ENCODE results near the gene GPC3.

GPC3 gene

DNA sequence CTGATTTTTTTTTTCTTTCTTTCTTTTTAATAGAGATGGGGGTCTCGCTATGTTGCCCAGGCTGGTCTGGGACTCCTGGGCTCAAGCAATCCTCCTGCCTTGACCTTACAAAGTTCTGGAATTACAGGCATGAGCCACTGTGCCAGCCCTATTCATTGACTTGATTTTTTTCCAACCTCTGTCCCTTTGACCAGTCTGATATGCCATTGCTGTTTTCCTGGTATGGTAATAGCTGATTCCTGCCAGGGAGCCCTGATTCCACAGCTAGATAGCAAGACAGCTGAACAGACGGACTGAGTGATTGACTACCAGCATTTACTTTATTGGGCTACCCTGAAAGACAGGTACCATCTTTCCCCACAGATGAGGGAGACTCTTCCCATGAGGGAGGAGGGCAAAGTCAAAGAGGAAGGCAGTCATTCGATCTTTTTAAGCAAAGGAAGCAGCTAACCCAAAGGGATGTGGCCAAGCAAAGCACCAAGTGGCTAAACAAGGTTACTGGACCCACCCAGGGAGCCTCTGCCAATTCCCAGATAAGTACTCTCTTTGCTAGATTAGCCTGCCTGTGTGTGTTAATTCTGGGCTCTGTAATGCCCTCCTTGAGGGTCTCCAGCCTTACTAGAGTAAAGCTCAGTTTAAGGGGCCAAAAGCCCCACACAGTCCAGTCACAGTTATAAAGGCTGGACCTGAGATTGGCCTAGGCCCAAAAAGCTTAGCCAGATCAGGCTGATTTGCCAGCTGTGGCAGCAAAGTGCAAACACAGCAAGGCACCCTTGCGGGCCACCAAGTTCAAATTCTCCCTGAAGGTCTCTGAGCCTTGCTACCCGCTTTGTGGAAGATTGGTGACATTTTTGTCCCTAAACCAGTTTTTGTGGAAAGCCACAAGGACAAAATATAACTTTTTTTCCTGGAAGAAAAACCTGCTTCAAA is 377.7 kb downstream of the GPC3 start:
- DNase-seq (ENCODE audit: low spot score): no peak

DNA sequence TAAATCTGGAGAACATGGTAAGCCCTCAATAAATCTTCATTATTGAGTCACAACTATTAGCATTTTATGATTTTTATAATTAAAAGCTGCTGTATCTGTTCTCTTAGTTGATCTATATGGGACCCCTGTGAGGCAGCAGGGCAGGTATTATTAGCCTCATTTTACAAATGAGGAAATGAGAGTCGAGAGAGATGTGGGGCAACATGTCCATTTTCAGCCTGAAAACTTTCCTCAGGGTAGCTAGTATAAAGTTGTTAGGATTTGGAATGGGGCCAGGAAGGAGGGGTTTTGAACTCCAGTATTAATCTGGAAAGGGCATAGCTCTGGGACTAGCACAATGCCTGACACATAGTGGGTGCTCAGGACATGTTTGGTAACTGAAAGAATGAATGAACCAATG is 378.4 kb downstream of the GPC3 start:
- DNase-seq (ENCODE audit: low spot score): no peak

DNA sequence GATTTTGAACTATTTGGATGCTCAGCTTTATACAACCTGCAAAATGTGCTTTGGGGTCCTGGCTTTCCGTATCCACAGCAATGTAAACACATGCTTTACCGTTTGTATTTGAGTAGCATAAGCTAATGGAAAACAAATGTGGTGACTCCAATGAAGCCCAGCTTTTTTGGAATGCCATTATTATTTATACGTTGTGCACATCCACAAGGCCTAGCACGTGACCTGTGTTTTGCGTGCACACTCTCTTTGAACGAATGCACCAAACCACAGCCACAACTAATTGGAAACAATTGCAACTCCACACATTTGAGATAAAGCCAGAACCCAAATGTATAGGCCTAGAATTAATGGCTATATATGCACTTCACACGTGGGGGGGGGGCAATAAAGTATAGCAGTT is 380.6 kb downstream of the GPC3 start:
- DNase-seq (ENCODE audit: low spot score): no peak

DNA sequence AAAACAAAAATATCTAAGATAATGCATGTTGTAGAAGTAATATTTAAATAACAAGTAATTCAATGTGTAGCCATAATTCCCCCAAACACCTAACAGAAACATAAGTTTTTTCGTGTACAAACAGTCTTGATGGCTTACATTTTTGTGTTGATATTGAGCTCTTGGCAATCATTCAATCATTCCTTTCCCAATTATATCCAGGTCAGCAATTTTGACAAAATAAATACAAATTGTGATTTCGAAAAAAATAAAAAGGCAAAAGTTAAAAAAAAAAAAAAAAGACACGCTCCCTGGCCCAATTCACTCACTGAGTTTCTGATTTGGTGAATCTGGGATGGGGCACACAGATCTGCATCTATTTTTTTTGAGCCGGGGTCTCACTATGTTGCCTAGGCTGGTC is 382.5 kb downstream of the GPC3 start:
- no peak for DNase-seq (ENCODE audit: low spot score)

DNA sequence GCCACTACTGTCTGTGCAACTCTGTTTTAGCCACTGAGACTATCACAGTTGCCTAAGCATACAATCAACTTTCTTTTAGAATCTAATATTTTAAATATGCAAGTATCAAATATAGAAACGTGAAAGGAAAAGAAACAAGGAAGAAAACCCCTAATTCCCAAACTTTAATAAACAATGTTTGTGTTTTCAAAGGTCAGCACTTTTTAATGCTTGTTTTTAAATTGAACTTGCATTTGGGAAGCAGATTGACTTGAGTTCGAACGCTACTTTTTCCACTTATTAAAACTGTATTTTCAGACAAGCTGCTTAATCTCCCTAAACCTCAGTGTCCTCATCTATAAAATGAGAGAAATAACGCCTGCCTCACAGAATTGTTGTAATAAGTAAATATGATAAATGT is 384.3 kb downstream of the GPC3 start:
- no peak for DNase-seq (ENCODE audit: low spot score)

DNA sequence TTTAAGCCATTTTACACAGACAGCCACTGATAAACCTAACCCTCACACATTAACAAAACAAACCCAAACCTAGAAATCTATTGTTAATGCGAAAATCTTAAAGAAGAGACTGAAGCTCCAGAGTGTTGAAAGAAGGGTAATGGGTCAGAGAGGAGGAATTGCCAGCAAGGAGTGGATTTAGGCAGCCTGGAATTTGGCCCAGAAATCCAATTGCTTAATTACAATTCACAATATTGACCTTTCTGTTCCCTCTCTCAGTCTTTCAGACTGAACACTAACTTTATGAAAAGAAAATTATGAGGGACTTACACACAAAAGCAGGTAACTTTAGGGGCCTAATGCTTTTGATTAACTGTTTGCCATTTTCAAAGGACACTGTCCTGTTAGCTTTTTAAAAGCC is 384.9 kb downstream of the GPC3 start:
- no peak for DNase-seq (ENCODE audit: low spot score)

DNA sequence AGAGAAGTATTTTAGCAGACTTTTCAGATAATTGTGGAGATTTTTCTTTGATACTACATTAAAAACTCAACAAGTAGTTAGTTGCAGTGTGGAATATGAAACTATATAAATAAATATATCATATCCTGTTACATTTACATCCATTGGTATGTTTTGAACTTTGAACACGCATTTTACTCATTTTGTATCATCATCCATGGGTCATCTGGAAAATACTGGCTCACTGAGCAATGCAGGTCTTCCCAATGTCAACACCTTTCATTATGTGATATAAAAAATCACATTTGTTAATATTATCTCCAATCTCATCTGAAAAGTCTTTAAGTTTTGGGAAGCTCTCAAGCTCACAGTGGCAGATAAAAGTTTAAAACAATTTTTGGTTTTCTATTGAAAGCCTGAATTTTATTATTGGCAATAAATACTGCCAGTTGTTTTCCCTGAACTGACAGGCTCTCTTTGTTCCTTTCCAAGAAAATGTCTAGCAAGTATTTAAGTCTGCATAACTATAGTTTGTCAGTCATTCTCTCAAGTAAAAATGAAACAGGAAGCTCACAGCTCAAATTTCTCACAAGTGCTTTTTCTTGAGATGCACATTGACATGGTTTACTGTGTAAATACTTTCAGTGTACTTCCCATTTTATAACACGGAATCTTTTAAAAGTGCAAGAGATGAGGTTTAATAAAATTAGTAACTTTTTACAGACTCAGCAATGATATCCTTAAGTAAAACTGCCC is 386.6 kb downstream of the GPC3 start:
- DNase-seq (ENCODE audit: low spot score): no peak

DNA sequence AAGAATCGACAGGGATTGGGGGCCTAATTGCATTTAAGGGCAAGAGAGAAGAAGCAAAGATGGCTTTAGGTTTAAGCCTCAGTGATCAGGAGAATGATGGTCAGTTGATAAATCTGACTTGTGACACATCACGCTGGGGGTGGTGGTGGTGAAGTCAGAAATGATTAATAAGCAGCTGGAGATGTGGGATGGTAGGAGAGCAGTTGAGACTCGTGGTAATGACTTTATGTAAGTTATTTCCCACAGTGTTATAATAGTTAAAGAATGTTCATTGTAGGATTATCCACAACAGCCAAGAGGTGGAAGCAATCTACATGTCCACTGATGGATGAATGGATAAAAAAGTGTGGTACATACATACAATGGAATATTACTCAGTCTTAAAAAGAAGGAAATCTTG is 391.2 kb downstream of the GPC3 start:
- DNase-seq (ENCODE audit: low spot score): no peak

DNA sequence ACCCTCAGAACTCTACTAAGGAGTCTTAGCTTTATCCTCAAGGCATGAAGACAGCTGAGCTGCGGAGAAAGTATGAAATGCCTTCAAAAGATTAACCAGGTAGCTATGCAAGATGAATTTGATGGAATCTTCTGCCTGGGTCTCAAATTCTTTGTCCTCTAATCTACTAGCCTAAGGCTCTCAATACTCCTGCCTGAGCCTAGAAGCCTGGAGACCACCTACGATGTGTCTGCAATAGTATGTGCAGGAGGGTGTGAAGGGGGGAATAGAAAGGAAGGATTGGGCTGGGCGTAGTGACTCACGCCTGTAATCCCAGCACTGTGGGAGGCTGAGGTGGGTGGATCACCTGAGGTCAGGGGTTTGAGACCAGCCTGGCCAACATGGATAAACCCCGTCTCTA is 391.9 kb downstream of the GPC3 start:
- no peak for DNase-seq (ENCODE audit: low spot score)

DNA sequence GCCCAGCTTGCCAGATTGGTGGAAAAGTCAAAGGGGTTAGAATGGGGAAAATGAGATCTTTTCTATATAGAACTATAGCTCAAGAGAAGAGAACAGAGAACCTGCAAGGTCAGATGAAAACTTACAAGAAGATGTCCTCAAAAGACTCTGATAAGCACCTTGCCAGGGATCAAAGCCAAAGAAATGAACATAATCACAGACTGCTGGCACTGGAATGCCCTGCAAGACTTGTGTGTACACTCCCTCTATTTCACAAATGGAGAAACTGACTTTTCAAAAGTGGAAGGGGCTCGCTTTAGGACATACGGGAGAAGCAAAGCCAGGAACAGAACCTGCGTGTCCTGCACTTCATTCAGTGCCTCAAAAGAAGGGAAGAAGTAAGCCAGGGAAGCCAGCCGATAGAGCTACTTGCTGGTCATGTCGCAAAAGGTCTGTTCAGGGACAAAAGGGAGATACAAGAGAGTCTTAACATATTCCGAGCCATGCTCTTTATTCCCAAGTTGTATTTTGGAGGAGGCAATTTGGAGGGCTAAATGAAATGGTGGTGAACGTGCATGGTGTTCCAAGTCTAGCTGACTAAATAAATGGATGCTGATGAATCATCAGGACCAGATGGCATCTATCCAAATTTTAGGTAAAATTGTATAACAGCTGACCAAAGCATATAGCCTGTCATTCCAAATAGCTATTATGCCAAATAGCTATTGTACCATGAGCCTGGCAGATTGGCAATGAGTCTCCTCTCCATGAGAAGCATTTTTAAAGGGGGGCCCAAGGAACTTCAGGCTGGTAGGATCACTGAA is 394.5 kb downstream of the GPC3 start:
- no peak for DNase-seq (ENCODE audit: low spot score)

DNA sequence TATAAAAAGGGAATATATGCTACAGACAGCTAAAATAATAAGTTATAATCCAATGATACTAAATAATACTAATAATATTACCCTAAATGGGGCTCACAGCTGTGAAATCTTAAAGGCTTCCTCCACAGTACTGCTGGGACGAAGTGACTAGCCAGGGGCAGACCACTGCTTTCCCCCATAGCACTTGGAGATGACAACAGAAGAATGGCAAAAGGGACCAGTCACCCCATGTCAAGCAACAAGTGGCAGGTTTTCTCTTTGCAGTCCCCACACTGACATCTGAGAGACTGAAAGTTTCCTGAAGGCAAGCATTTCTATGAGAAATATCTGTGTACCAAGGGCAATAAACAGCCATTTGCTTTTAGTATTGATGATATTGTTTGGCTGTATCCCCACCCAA is 396.6 kb downstream of the GPC3 start:
- no peak for DNase-seq (ENCODE audit: low spot score)

DNA sequence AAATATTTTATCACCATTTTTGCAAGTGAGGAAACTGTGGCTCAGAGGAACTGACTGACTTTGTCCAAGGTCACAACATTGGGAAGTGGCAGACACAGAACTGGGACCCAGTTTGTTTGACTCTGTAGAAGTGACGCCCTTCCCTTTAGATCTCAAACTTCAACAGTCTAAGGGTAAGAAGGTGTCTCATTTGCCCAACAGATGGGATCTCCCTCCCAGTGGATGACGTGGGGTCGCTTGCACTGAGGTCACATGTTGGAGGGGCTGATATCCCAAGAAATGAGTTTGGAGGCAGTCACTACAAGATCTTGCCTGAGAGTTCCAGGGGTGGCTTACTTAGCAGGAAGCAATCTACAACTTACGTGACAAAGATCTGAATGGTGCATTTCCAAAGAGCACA is 397.6 kb downstream of the GPC3 start:
- DNase-seq (ENCODE audit: low spot score): no peak

DNA sequence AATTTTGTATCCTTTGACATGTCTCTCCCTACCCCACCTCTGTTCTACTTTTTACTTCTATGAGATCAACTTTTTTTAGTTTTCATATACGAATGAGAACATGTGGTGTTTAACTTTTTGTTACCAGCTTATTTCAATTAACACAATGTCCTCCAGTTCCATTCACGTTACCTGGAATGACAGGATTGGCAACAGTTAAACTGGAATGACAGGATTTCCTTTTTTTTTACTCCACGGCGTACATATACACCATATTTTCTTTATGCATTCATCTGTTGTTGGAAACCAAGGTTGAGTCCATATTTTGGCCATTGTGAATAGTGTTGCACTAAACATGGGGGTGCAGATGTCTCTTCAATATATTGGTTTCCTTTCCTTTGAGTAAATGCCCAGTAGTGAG is 398.3 kb downstream of the GPC3 start:
- no peak for DNase-seq (ENCODE audit: low spot score)

DNA sequence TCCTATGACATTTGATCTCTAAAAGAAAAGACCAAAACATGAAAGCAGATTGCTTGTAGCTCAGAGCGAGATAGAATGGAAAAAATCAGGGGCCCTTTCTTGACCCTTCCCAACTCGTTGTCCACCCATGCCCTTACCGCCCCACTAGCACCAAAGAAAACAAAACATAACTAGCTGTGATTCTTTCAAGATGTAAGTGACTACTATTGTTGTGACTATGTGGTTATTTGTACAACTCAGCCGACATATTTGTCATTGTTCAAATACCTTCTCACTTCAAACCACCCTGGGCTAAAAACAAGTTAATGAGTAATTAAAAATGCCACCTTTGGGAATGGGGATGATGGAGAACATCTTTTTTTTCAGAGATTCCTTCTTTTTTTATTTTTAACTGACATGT is 399.0 kb downstream of the GPC3 start:
- DNase-seq (ENCODE audit: low spot score): no peak

DNA sequence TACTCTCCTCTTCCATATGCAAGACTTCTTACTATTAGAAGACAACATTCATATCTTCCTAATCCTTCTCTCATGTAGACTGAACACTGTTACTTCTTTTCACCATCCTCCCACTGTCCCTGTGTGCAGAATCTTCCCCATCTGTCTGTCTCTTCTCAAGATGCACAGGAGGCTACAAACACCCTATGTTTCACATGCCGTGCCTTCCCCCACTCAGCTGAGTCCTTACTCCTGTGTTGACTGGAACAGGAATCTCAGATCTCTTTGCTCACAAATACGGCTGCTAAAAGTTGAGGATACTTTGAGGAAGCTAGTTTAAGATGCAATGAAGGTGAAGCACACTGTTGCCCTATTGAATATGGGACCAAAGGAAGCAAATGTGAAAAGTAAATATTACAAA is 401.6 kb downstream of the GPC3 start:
- no peak for DNase-seq (ENCODE audit: low spot score)

DNA sequence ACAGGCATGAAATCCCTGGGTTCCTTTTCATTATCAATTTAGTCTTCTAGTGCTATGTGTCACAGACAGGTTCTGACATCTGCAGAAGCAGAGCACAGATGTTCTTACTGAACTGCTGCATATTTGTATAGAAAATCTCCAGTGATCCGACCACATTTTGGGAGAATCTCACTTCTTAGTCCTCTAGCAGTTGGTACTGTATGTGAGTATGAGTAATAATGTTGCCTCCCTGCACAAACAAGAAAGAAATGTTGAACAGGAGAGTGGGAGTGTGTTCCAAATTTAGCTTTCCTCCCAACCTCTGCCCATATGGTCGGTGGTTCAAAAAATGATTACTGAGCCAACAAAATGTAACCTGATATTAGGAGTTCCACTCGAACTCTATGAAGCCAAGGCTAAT is 404.8 kb downstream of the GPC3 start:
- no peak for DNase-seq (ENCODE audit: low spot score)

DNA sequence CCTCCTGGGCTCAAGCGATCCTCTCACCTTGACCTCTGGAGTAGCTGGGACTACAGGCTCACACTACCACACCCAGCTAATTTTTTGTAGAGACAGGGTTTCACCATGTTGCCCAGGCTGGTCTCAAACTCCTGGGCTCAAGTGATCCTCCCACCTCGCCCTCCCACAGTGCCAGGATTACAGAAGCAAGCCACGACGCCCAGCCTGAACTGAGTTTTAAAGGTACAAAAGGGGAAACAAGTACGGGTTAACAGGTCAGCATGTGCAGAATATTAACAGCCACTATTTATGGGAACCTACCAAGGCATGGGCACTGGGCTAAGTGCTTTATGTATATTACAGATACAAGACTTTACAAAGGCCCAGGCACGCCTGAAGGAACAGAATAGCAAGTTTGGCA is 405.8 kb downstream of the GPC3 start:
- no peak for DNase-seq (ENCODE audit: low spot score)

DNA sequence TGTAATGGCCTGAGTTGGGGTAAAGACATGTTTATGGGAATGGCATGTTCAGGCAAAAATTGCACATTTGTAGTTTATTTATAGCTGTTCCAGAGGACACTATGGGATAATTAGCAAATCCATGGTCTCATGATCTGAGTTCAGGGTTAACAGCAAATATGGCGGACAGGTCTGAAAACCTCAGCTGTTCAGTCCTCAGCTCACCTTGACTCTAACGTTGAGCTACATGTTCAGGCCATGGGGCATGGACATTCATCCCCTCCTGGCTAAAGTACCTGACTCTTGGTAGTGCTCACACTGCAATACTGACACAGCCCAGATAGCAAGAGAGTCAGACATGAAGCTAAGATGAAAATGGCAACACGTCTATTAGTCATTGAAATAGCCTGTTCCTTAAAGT is 408.5 kb downstream of the GPC3 start:
- DNase-seq (ENCODE audit: low spot score): no peak

DNA sequence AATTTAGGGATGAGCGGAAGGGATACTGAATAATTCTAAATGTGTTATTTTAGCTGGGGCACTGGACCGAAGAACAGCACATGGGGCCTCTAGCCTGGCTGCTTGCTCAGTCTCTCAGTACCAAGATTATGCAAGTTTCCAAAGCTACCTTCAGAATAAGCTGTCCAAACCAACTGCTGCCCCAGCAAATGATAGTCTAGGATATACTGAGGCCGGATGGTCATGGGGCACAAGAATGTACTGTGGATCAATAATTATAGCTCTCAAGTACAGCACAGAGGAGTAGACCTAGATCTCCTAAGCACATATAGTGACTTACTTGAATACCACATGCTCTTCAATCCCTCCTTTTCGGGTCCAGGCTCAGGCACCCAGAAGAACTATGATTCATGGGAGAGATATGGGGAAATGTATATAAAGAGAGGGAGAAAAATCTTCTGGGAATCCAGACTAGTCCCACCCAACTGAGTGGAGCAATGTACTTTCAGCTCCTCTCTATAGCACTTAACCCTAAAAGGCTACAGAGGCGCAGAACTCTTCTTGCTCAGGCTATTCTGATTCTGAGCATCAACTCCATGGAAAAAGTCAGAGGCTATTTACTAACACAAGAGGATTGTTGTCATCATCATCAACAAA is 409.8 kb downstream of the GPC3 start:
- DNase-seq (ENCODE audit: low spot score): no peak

DNA sequence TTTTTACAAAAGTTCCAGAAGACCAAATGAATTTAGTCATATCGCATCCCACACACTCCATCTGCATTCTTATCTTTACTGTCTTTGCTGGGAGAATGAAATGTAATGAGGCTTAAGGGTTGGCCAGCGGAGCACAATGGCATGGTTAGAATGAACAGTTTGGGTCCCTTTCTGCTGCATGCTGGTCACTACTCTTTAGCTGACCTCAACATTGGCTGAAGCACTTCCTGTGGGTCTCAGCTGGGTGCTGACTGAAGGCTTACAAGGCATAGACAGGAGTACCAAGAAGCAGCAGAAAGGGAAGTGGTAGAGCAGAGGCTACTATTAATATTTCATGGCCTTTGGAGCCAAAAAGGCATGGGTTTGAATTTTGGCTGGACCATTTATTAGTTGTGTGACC is 410.7 kb downstream of the GPC3 start:
- no peak for DNase-seq (ENCODE audit: low spot score)

DNA sequence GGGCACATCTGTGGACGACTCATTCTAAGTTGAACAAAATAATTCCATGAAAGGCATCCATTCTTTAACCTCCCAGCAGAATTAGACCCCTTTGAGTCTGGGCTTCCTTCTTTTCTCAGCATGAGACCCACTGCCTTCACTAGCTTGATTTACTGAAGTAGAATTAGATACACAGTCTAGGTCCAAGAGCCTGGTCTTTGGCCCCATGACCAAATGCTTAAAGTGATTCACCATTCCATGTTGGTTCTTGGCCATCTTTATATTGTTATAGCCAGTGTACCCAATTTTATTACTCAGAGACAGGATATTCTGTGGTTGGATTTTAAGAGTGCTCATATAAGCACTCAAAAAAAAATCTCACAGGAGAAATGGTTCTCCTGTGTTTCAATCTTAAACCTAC is 414.8 kb downstream of the GPC3 start:
- no peak for DNase-seq (ENCODE audit: low spot score)

DNA sequence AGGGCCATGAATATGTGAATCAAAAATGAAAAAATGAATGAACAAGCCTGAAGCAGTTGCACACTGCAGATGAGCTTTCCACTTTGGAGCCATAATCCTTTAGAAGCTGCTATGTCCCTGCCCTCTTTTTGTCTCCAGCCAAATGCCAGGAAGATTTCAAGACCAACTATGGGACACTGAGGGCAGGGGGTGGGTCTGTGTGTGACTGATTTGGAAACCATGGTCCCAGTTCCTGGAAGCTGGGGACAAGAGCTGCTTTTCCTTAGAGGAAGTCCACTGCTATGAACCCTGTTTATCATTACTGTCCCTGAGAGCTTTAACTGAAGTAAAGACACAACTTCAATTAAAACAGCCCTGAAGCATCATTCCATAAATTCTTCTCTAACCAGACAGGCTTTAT is 416.2 kb downstream of the GPC3 start:
- DNase-seq (ENCODE audit: low spot score): no peak

Measured in SK-N-DZ (cell line).